GM21576 (cell line): ENCODE results near the gene GTPBP1.

Source experiments
- ATAC-seq: cut with Tn5 transposase; IDR thresholded peaks from one replicate; pipeline ENCODE4 v1.9.1; 2021; ENCODE audit warnings: mild to moderate bottlenecking, moderate library complexity; ENCODE audit not compliant: unreplicated experiment

Gene GTPBP1

GRCh38 chr22:38705235-38706100 lies at the start of gene GTPBP1:
GTPBP1 (plus strand) TSS chr22:38705944; CDS start chr22:38705956, 12 bp downstream.
- ATAC-seq, result peak; percentile 68

- ATAC-seq, result peak; percentile 55
Measured at GRCh38 chr22:38656256-38657044, 49.3 kb upstream of the GTPBP1 start, which contains the start of the genes CBY1 and FAM227A. CBY1 (plus strand) TSS chr22:38656638; CDS start chr22:38668055, 11,417 bp downstream. FAM227A (minus strand) TSS chr22:38656392; CDS start chr22:38650168, 6,224 bp downstream.

- no peak for ATAC-seq
Measured at GRCh38 chr22:38657045-38657909, 48.5 kb upstream of the GTPBP1 start.

GRCh38 chr22:38674888-38675287 lies 30.9 kb upstream of the GTPBP1 start:
- ATAC-seq, result no peak

GRCh38 chr22:38675833-38676232 lies 29.9 kb upstream of the GTPBP1 start:
- no peak for ATAC-seq

GRCh38 chr22:38681582-38682335 lies 24.0 kb upstream of the GTPBP1 start, which contains the start of gene TOMM22:
TOMM22 (plus strand) TSS chr22:38681957; CDS start chr22:38681979, 22 bp downstream.
- ATAC-seq, result peak; percentile 86

- ATAC-seq, result no peak
Measured at GRCh38 chr22:38684895-38685294, 20.8 kb upstream of the GTPBP1 start.

GRCh38 chr22:38685761-38686160 lies 20.0 kb upstream of the GTPBP1 start:
- ATAC-seq, result no peak

- ATAC-seq, result no peak
Measured at GRCh38 chr22:38689651-38690050, 16.1 kb upstream of the GTPBP1 start.

- no peak for ATAC-seq
Measured at GRCh38 chr22:38694049-38694448, 11.7 kb upstream of the GTPBP1 start.

- no peak for ATAC-seq
Measured at GRCh38 chr22:38694940-38695339, 10.8 kb upstream of the GTPBP1 start.

- no peak for ATAC-seq
Measured at GRCh38 chr22:38696606-38697424, 8.9 kb upstream of the GTPBP1 start.

- ATAC-seq, result no peak
Measured at GRCh38 chr22:38697425-38698089, 8.2 kb upstream of the GTPBP1 start.

GRCh38 chr22:38698407-38699094 lies 7.2 kb upstream of the GTPBP1 start:
- ATAC-seq, result no peak

- ATAC-seq, result no peak
Measured at GRCh38 chr22:38699143-38699542, 6.6 kb upstream of the GTPBP1 start.

GRCh38 chr22:38699784-38700183 lies 6.0 kb upstream of the GTPBP1 start:
- ATAC-seq, result no peak

- ATAC-seq, result no peak
Measured at GRCh38 chr22:38700270-38700788, 5.4 kb upstream of the GTPBP1 start.
